Measurements from ENCODE around the gene AVPR1B.

DNA sequence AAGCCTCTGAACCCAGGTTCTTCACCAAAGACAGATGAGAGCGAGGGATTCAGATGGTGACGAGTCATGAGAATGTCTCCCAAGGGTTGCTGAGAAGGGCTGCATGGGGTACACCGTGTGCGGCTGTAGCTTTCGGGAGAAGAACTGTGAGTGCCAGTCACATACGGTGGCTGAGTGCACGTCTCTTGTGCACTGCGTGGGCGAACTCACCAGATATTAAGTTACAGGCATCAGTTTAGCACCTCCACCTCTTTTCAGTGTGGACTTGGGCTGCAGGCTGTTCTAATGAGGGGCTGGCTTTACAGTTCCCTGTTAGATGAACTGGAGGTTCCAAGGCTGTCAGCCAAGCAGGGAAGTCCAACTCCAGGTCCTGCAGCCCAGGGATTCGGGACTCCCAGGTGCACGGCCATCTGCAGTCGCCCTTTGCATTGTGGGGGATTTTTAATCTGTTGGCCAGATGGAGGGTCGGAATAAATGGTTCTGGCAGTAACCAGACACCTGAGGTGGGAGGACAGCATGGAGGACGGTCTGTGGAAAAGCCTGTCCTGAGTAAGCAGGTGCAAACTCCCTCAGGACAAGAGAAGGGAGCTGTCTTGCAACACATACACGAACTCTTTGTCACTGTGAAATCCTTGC lies 26.5 kb upstream of the AVPR1B start:
- TF ChIP-seq POLR2A (IDR thresholded peaks at IDR 0.05; ENCODE audit: low read length) (no peak), GATA1 (IDR thresholded peaks at IDR 0.05; ENCODE audit: low read depth, low read length) (no peak)
